LHCN-M2 (cell line): ENCODE results near the gene EIF4E3. TPM values are rescaled to one million over a fixed set of nuclear protein-coding genes. Genes with fewer than 3 reads are reported as not detected.

ENCODE experiments used
- DNase-seq: peaks from one replicate; pipeline ENCODE4 v3.0.0-alpha.2; 2012; ENCODE audit warnings: low read depth
- total RNA-seq: library from RNA; depleted of rRNA; stranded (reverse); fragments of >200 nt; gene quantifications from 2 replicates; pipeline ENCODE4 v1.2.3, GENCODE V29; 2014

EIF4E3 gene
- total RNA-seq, 1 experiment from 2014 or later = 0.11 TPM

GRCh38 chr3:71690341-71690841 lies 34.8 kb downstream of the EIF4E3 start:
- DNase-seq = peak; percentile 15

DNA sequence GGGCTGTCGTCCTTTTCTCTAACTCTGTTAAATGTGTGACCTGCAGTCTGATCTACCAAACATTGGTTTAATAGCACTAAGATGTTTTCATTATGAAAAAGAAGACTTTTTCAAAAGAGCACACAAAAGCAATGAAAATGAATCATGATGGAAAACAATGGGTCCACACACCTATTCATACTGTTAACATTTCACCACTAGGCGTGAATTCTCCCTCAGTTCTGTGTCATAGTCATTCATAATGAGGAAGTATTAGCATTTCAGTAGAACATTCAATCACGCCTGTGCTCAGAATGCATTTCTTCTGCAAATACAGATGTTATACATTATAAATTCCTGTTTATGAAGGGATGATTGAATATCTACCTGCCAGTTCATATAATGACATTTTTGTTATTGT lies 35.9 kb downstream of the EIF4E3 start:
- DNase-seq = no peak

DNA sequence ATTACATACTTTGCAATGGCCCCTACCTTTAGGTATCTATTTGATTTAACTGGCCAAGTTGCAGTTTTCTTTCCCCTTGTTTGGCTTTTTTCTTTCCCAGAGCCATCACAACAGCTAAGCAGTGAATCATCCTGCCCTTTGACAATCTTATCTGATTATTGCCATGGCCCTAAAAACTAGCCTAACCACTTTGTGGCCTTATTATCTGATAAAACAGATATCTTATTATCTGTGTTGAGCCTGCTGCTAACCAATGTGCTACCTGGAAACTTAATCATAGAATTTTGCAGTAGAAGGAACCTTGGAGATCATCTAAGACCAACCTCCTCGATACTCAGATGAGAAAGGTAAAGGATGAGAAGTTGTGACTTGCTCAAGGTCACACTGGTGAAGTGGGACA lies 37.1 kb downstream of the EIF4E3 start:
- DNase-seq = no peak

DNA sequence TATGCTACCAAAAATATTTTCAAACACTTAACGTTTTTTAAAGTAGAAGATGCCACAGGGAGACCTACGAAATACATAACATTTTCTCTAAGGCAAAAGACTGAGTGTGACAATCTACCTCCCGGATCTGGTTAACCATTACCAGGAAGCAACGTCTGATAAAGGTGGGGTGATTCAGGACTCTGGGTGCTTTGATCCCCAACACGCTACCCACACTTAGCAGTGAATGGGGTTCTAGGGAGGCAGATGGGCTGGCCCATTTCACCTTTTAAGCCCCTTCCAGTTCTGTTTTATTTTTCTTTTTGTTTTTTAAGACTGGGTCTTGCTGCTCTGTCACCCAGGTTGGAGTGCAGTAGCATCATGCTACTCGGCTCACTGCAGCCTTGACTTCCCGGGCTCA lies 39.5 kb downstream of the EIF4E3 start:
- DNase-seq = no peak

GRCh38 chr3:71684757-71685386 lies 40.3 kb downstream of the EIF4E3 start:
- DNase-seq = peak; percentile 49

- DNase-seq = no peak
These were observed 41.0 kb downstream of the EIF4E3 start for GRCh38 chr3:71684046-71684756.

DNA sequence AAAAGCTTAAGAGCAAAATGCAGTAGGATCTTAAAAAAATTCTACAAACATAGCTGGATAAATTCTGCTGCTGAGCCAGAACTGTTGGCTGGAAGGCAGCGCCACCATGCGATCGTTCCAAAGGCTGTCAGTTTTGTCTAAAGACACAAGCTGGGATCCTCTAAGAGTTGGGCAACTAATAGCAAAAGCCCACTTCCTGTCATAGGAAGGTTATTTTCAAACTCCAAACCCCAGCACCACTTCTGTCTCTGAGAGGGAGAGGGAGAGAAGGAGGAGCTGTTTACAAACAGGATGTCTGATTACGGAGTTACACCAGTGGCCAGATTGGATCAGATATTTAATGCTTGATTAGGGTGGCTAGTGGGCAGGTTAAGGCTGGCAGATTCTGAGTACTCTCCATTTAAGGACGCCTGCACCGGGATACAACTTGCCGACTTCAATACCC lies 44.0 kb downstream of the EIF4E3 start:
- DNase-seq = peak; percentile 81

GRCh38 chr3:71680603-71681002 lies 44.6 kb downstream of the EIF4E3 start:
- DNase-seq = peak; percentile 69

DNA sequence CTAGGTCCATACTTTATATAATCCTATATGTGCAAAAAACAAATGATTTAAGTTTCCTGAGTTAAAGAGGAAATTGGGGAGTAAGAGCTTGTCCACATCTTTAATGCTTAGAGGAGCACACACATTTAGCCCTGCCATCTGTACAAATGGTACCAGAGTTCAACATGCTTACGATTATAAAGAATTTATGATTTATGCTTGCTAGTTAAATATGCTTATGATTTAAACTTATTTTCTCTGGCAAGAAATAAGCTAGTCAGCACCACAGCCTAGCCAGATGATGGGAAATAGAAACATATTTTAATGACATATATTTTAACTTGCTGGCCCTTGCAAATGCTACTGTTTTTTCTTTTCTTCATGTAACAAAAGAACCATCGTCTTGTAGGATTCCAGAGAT lies 48.3 kb downstream of the EIF4E3 start:
- DNase-seq = no peak

DNA sequence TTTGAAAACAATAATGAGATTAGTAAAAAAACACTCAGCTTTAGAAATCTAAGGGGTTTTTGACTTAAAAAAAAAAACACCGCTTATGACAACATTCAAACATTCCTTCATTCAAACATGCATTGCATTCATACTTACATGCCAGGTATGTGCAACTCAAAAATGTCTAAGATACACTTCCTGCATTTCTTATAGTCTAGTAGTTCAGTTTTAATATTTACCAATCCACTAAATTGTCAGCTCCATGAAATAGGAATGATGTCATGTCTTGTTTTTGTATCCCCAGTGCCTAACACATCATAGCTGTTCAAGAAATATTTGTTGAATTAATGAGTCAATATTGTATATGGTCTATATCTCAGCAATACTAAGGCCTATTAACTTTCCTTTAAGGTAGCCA lies 51.7 kb downstream of the EIF4E3 start:
- no peak for DNase-seq

GRCh38 chr3:71672807-71673206 lies 52.4 kb downstream of the EIF4E3 start:
- DNase-seq = no peak

GRCh38 chr3:71672340-71672739 lies 52.9 kb downstream of the EIF4E3 start:
- no peak for DNase-seq

DNA sequence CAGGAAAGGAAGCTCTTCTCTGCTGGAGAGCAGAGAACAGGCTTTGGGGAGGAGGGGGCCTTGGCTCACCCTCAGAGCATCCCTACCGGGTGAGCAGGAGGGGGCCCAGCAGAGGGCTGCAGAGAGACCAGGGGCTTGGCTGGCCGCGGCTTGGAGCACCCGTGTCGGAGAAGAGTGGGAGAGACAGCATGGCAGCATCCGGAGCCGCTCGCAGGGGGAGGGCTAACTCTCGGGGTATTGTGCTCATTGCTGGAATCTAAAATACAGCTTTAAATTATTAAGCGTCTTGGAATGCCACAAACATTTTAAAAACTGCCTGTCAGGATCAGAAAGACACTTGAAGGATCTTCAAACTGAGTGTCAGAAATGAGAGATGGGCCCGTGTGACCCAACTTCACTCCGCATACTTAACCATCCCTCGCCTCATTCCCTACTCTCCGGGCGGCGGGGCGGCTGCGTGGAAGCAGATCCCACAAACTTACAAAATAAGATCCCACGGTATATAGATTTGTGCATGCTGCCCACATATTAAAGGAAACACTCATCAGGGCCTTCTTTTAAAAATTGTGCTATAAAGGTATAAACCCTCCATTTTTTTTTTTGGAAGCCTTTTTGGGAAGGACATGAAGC lies 53.9 kb downstream of the EIF4E3 start:
- DNase-seq = no peak

- DNase-seq = no peak
These were observed 62.6 kb downstream of the EIF4E3 start for GRCh38 chr3:71662568-71662967.

GRCh38 chr3:71662056-71662455 lies 63.1 kb downstream of the EIF4E3 start:
- DNase-seq = no peak

GRCh38 chr3:71659864-71660591 lies 65.2 kb downstream of the EIF4E3 start:
- no peak for DNase-seq

DNA sequence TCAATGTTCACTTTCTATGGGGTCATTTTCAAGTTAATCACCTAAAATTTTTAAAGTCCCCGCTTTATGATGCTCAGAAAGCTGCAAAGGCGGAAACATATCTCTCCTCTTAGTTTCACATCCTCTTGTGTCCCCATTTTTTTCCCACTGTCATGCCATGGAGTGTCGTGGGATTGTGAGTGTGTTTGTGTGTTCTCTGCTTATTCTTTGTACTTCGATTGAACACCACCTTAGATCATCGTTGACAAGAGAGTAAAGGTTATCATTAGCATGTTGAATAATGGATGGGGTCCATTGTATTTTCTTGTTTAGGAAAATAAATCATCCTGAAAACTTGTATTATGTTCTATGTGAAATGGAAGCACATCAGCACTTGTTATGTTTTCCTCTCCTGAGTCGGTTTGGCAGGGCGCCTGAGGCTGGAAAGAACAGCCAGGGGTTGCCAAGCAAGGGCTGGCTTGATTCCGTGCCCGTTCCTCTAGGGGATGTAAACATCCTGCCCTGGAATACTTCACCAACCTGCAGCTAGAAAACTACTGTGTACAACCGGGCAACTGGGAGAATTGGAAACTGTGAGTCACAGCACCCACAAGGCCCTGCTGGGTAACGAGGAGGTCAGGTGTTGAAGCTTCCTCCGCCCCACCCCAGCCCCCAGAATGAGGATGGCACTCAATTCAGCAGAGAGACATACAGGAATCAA lies 67.2 kb downstream of the EIF4E3 start:
- DNase-seq = peak; percentile 32

GRCh38 chr3:71655061-71655460 lies 70.1 kb downstream of the EIF4E3 start:
- no peak for DNase-seq

DNA sequence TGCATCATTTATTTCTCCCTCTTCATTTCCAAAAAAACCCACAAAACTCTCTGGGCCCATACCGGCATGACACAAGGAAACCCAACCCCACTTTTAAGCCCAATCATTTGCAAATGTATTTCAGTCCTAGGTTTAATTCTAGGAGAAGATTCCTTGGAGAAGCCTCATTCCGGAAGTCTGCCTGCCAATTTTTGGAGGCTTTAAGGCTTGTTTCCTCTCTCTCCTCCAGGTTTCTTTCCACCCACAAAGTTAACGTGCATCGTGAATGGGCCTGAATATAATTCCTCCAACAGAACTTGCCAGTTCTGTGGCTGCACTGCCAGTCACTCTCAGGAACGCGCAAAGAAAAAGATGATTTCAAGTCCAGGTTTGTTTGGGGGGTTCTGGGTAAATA lies 71.8 kb downstream of the EIF4E3 start:
- no peak for DNase-seq

DNA sequence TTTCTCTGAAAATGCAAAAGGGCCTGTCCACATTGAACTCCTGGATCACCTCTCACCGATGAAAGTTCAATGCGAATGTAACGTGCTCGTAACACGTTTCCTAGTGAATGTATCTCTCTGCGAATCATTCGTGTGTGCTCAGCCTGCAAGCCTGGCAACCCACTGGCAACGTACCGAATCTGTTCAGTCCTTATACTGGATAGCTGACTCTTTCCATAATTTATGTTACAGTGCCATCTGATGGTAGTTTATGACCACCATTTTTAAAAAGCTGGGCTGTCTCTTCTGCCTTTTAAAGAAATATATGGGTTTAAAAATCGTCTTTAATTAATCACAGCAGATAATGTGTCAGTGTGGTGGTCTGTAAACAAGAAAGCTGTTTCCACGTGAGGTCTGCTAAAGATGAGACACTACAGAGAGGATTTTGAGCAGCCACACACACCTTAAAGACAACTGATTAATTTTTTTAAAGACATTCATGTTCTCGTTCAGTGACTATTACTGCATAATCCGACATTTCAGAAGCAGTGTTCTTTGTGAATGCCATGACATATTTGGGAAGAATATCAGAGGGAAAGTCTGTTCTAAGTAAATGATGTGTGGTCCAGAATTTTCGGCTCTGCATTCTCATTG lies 72.3 kb downstream of the EIF4E3 start:
- DNase-seq = peak; percentile 49

- no peak for DNase-seq
These were observed 73.6 kb downstream of the EIF4E3 start for GRCh38 chr3:71651625-71652024.
